HG03066 (cell line): ENCODE results near the gene JMJD7.

Experiments used
- ATAC-seq: cut with Tn5 transposase; IDR thresholded peaks from one replicate; pipeline ENCODE4 v1.9.1; 2021; ENCODE audit warnings: low read depth; ENCODE audit not compliant: unreplicated experiment

The JMJD7 gene

GRCh38 chr15:41839781-41840491 is 12.0 kb downstream of the JMJD7 start:
- ATAC-seq: no peak

GRCh38 chr15:41840673-41841072 is 12.8 kb downstream of the JMJD7 start:
- no peak for ATAC-seq

GRCh38 chr15:41841131-41841530 is 13.2 kb downstream of the JMJD7 start:
- no peak for ATAC-seq

- ATAC-seq: no peak
Observed at GRCh38 chr15:41842229-41842628, 14.3 kb downstream of the JMJD7 start.

- no peak for ATAC-seq
Observed at GRCh38 chr15:41843571-41843970, 15.7 kb downstream of the JMJD7 start.

GRCh38 chr15:41844814-41845213 is 16.9 kb downstream of the JMJD7 start:
- no peak for ATAC-seq

- no peak for ATAC-seq
Observed at GRCh38 chr15:41847206-41847605, 19.3 kb downstream of the JMJD7 start.

- ATAC-seq: no peak
Observed at GRCh38 chr15:41847981-41848380, 20.1 kb downstream of the JMJD7 start.

- no peak for ATAC-seq
Observed at GRCh38 chr15:41848631-41849030, 20.7 kb downstream of the JMJD7 start.

GRCh38 chr15:41849204-41849603 is 21.3 kb downstream of the JMJD7 start:
- no peak for ATAC-seq

- no peak for ATAC-seq
Observed at GRCh38 chr15:41849861-41850260, 22.0 kb downstream of the JMJD7 start.

- ATAC-seq: no peak
Observed at GRCh38 chr15:41850482-41851166, 22.7 kb downstream of the JMJD7 start.

- no peak for ATAC-seq
Observed at GRCh38 chr15:41851167-41851523, 23.3 kb downstream of the JMJD7 start.

GRCh38 chr15:41851755-41852370 is 24.0 kb downstream of the JMJD7 start:
- ATAC-seq: no peak

- ATAC-seq: no peak
Observed at GRCh38 chr15:41852736-41853590, 25.1 kb downstream of the JMJD7 start.

- ATAC-seq: no peak
Observed at GRCh38 chr15:41853831-41854230, 25.9 kb downstream of the JMJD7 start.

- no peak for ATAC-seq
Observed at GRCh38 chr15:41854443-41854842, 26.6 kb downstream of the JMJD7 start.

GRCh38 chr15:41855261-41855961 is 27.5 kb downstream of the JMJD7 start:
- ATAC-seq: no peak

- no peak for ATAC-seq
Observed at GRCh38 chr15:41856262-41856661, 28.4 kb downstream of the JMJD7 start.

GRCh38 chr15:41856716-41857115 is 28.8 kb downstream of the JMJD7 start:
- ATAC-seq: no peak
